Neural cell (in vitro differentiated cells): ENCODE data around the gene CCDC63.

Experiments used
- EP300 ChIP-seq: fragments of 450-650 bp; conservative IDR thresholded peaks from 2 replicates; pipeline ENCODE4 v1.6.1; 2014; ENCODE audit warnings: antibody characterized with exemption, mild to moderate bottlenecking, moderate library complexity; ENCODE audit not compliant: poor library complexity, severe bottlenecking
- EZH2 ChIP-seq: fragments of 200-600, 300-800 bp; shearing (Covaris generic), sonication (generic); IDR thresholded peaks from 2 replicates; pipeline ENCODE4 v1.6.1; 2014; ENCODE audit warnings: antibody characterized with exemption, low read length, borderline replicate concordance, mild to moderate bottlenecking; ENCODE audit not compliant: insufficient read depth, poor library complexity, severe bottlenecking
- MXI1 ChIP-seq: fragments of 450-650 bp; conservative IDR thresholded peaks from 2 replicates; pipeline ENCODE4 v1.6.1; 2014; ENCODE audit warnings: antibody characterized with exemption, mild to moderate bottlenecking; ENCODE audit not compliant: poor library complexity, severe bottlenecking
- POLR2AphosphoS5 ChIP-seq: IDR thresholded peaks from 2 replicates; pipeline ENCODE4 v1.6.1; 2012
- TAF1 ChIP-seq: IDR thresholded peaks from 2 replicates; pipeline ENCODE4 v1.6.1; 2012; ENCODE audit warnings: low read depth
- TF ChIP-seq, protein P1 (sequence below): fragments of 450-650 bp; IDR thresholded peaks from 2 replicates; pipeline ENCODE4 v1.5.1; 2014; ENCODE audit warnings: antibody characterized with exemption, mild to moderate bottlenecking, moderate library complexity; ENCODE audit not compliant: poor library complexity, severe bottlenecking

DNA sequence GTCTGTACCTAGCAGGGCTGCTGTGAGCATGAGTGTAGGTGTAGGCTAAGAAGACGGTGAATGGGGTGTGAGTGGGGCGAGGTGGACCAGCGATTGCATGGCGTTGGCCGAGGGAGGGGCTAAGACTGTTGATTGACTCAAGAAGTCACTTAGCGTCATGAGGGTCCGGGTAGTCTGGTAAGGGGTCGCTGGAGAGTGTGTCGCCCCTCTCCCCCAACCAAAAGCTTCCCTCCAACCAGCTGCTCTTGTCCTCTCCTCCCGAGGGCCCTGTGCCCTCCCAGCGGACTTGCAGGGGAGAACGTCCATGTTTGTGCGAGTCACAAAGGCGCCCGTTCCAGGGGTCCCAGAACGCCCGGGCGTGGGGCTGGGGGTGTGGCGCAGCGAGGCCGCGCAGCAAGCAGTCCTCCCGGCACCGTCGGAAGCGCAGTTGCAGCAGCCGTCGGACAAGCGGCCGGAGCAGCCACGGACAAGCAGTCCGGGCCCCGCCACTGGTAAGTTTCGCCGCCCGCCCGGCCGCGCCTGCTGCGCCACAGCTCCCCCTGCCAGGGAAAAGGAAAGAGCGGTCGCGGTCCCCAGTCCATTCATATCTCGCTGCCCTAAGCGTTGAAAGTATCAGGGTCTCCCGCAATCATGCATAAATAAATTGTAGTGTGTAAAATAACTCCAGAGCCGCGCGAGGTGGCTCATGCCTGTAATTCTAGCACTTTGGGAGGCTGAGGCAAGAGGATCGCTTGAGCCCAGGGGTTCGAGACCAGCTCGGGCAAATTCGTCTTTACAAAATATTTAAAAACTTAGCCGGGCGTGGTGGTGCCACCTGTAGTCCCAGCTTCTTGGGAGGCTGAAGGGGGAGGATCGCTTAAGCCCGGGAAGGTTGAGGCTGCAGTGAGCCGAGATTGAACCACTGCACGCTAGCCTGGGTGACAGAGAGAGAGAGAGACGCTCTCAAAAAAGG, at the start of gene CCDC63:
- TF ChIP-seq POLR2AphosphoS5 (no peak), MXI1 (no peak), EP300 (no peak), EZH2 (no peak), TAF1 (no peak)
- TF ChIP-seq, protein P1, sequence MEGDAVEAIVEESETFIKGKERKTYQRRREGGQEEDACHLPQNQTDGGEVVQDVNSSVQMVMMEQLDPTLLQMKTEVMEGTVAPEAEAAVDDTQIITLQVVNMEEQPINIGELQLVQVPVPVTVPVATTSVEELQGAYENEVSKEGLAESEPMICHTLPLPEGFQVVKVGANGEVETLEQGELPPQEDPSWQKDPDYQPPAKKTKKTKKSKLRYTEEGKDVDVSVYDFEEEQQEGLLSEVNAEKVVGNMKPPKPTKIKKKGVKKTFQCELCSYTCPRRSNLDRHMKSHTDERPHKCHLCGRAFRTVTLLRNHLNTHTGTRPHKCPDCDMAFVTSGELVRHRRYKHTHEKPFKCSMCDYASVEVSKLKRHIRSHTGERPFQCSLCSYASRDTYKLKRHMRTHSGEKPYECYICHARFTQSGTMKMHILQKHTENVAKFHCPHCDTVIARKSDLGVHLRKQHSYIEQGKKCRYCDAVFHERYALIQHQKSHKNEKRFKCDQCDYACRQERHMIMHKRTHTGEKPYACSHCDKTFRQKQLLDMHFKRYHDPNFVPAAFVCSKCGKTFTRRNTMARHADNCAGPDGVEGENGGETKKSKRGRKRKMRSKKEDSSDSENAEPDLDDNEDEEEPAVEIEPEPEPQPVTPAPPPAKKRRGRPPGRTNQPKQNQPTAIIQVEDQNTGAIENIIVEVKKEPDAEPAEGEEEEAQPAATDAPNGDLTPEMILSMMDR, result peak; percentile 27
